Measurements from ENCODE around the gene FLYWCH2. TPM values are rescaled to one million over a fixed set of nuclear protein-coding genes. Genes with fewer than 3 reads are reported as not detected.
A peak's percentile ranks its signal among the peaks of the same experiment; 100 is the strongest.

The FLYWCH2 gene
- total RNA-seq, 2 experiments from 2014 or later, result 7.8 to 8.1 TPM

GRCh38 chr16:2915196-2915929, 32.3 kb downstream of the FLYWCH2 start:
- DNase-seq (no peak), ATAC-seq (ENCODE audit: poor library complexity) (no peak)
- ChIA-PET CTCF (interaction anchor here (3.0 kb wide), 2 partner anchors 12 to 47 kb away, joined by 10 to 12 read pairs; no protein-coding TSS in a partner anchor), POLR2A (no interaction called here)
- H3K4me1 ChIP-seq (ENCODE audit: insufficient read depth, low read length), result peaks cover 21% of the 10 kb centered on the region
- peak overlapping the region; percentile 30 for H3K4me3 Mint-ChIP-seq
- peaks cover 28% of the 10 kb centered on the region for H3K4me1 Mint-ChIP-seq (ENCODE audit: low read depth)
- H3K27me3 ChIP-seq (ENCODE audit: control insufficient read depth in 1 of 2, insufficient read depth in 2 of 2, low read length in 2 of 2), result no peaks in the 10 kb centered on the region
- no peak for TF ChIP-seq CTCF (IDR thresholded peaks at IDR 0.05)
- H3K9me3 Mint-ChIP-seq, result no peaks in the 10 kb centered on the region
- no peak overlapping the region for H3K4me3 ChIP-seq (ENCODE audit: low read length)
- no peaks in the 10 kb centered on the region for H3K27me3 Mint-ChIP-seq
- H3K27ac Mint-ChIP-seq, result no peak overlapping the region
- intact Hi-C loops (cut with DNase I, micrococcal nuclease), result loop anchor here in 1 of 2 experiments (5.0 kb wide), 1 partner anchor 33 kb away; the partner anchor contains the start of gene FLYWCH2
- no peaks in the 10 kb centered on the region for H3K9me3 ChIP-seq (ENCODE audit: control insufficient read depth in 1 of 2, insufficient read depth in 1 of 2, low read length in 2 of 2)
- H3K36me3 Mint-ChIP-seq (ENCODE audit: low read depth), result peaks cover 40% of the 10 kb centered on the region
- H3K27ac ChIP-seq (ENCODE audit: low read depth in 1 of 2, low read length in 2 of 2), result no peak overlapping the region
- peaks cover 17% of the 10 kb centered on the region for H3K36me3 ChIP-seq (ENCODE audit: insufficient read depth, low read length)

DNA sequence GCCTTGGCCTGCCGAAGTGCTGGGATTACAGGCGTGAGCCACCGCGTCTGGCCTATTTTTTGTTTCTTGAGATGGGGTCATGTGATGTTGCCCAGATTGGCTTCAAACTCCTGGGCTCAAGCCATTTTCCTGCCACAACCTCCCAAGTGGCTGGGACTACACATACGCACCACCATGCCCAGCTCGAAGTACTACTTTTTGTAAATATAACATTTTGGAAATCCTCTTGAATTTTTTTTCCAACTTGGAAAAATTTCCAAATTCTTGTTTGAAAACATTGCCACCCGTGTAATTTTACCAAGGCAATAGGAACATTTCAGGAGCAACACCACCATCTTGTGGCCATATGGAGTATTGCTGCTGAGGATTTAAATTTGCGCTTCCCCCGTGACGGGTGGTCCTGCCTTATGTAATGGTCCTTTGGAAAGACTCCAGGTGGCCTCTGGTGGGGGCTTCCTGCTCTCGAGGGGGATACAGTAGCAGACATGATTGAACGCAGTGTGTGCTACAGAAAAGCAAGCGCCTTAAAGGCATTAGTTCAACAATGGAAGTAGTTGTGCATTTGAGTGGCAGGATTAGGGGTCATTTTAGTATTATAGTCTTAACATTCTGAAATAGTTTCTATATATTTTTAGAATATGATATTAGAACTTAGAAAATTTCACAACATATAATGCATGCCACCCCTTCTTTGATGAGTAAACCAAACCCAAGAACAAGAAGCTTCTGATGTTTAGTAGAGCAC, 36.7 kb downstream of the FLYWCH2 start:
- POLR2A ChIA-PET, result interaction anchor here (0.9 to 1.2 kb wide), 2 partner anchors 8 to 13 kb away, joined by 3 to 4 read pairs; partner anchors contain the start of gene FLYWCH1
- H3K27ac Mint-ChIP-seq, result peak overlapping the region; percentile 16
- peaks cover 20% of the 10 kb centered on the region for H3K36me3 ChIP-seq (ENCODE audit: insufficient read depth, low read length)
- peak; percentile 95 for TF ChIP-seq CTCF (IDR thresholded peaks at IDR 0.05)
- H3K9me3 ChIP-seq (ENCODE audit: control insufficient read depth in 1 of 2, insufficient read depth in 1 of 2, low read length in 2 of 2), result no peaks in the 10 kb centered on the region
- peaks cover 3% of the 10 kb centered on the region for H3K4me1 ChIP-seq (ENCODE audit: insufficient read depth, low read length)
- H3K4me1 Mint-ChIP-seq (ENCODE audit: low read depth), result peaks cover 6% of the 10 kb centered on the region
- DNase-seq (peak; percentile 39 to 86 (median 54)), ATAC-seq (ENCODE audit: poor library complexity) (peak; percentile 81)
- H3K9me3 Mint-ChIP-seq, result no peaks in the 10 kb centered on the region
- H3K4me3 Mint-ChIP-seq, result no peak overlapping the region
- peaks cover 42% of the 10 kb centered on the region for H3K36me3 Mint-ChIP-seq (ENCODE audit: low read depth)
- no peaks in the 10 kb centered on the region for H3K27me3 Mint-ChIP-seq
- no peak overlapping the region for H3K4me3 ChIP-seq (ENCODE audit: low read length)
- intact Hi-C loops (cut with DNase I, micrococcal nuclease), result loop anchor here (1.0 to 5.0 kb wide), 5 partner anchors 14 to 80 kb away; partner anchors contain the start of gene FLYWCH2 (in 1 of the 2)
- H3K27ac ChIP-seq (ENCODE audit: low read depth in 1 of 2, low read length in 2 of 2), result no peak overlapping the region
- H3K27me3 ChIP-seq (ENCODE audit: control insufficient read depth in 1 of 2, insufficient read depth in 2 of 2, low read length in 2 of 2), result no peaks in the 10 kb centered on the region
- CTCF ChIA-PET, result interaction anchor here (0.8 to 1.7 kb wide), 5 partner anchors 14 to 51 kb away, joined by 3 to 6 read pairs (median 4); partner anchors contain the start of gene FLYWCH2

DNA sequence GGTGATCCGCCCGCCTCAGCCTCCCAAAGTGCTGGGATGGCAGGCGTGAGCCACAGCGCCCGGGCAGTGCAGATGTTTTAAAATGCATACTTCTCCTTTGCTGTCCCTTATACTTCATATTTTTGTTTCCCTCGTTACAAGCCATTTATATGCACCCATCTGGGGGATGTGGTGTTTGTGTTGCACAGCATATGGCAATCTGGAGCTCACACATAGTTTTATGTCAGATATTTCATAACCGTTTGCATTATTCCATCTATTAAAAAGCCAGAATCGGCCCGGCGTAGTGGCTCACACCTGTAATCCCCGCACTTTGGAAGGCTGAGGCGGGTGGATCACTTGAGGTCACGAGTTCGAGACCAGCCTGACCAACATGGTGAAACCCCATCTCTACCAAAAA, 40.5 kb downstream of the FLYWCH2 start:
- H3K27me3 Mint-ChIP-seq, result no peaks in the 10 kb centered on the region
- no peaks in the 10 kb centered on the region for H3K9me3 Mint-ChIP-seq
- Histone ChIP-seq H3K4me3 (ENCODE audit: low read length) (no peak overlapping the region), H3K27ac (ENCODE audit: low read depth in 1 of 2, low read length in 2 of 2) (no peak overlapping the region), H3K27me3 (ENCODE audit: control insufficient read depth in 1 of 2, insufficient read depth in 2 of 2, low read length in 2 of 2) (no peaks in the 10 kb centered on the region), H3K9me3 (ENCODE audit: control insufficient read depth in 1 of 2, insufficient read depth in 1 of 2, low read length in 2 of 2) (no peaks in the 10 kb centered on the region), H3K4me1 (ENCODE audit: insufficient read depth, low read length) (peaks cover 15% of the 10 kb centered on the region), H3K36me3 (ENCODE audit: insufficient read depth, low read length) (peaks cover 12% of the 10 kb centered on the region)
- DNase-seq, result no peak
- no peak overlapping the region for H3K27ac Mint-ChIP-seq
- ChIA-PET POLR2A (no interaction called here), CTCF (interaction anchor here (1.3 kb wide), 2 partner anchors 49 to 85 kb away, joined by 3 read pairs; no protein-coding TSS in a partner anchor)
- H3K4me1 Mint-ChIP-seq (ENCODE audit: low read depth), result peaks cover 19% of the 10 kb centered on the region
- H3K36me3 Mint-ChIP-seq (ENCODE audit: low read depth), result peaks cover 34% of the 10 kb centered on the region
- no peak for ATAC-seq (ENCODE audit: poor library complexity)
- no peak overlapping the region for H3K4me3 Mint-ChIP-seq
- intact Hi-C loops (cut with DNase I, micrococcal nuclease), result no loop called here
- TF ChIP-seq CTCF (IDR thresholded peaks at IDR 0.05), result no peak

Measured in CD4-positive, alpha-beta T cell (primary cell).